Measurements from ENCODE around the gene PDK4.

DNA sequence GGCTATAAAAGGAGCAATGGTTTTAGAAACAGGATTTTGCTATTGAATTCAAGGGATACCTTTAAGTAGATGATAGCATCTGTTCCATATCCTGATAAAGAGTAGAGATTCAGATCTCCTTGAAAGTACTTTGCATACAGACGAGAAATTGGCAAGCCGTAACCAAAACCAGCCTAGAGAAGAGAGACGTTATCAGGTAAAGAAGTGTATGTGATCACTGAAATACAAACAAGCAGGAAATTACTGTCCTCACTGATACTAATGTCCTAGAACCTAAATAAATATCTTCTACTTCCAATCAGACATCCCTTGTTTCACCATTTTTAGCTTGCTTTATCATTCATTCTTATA is 9.4 kb downstream of the PDK4 start:
- TF ChIP-seq, protein P1, sequence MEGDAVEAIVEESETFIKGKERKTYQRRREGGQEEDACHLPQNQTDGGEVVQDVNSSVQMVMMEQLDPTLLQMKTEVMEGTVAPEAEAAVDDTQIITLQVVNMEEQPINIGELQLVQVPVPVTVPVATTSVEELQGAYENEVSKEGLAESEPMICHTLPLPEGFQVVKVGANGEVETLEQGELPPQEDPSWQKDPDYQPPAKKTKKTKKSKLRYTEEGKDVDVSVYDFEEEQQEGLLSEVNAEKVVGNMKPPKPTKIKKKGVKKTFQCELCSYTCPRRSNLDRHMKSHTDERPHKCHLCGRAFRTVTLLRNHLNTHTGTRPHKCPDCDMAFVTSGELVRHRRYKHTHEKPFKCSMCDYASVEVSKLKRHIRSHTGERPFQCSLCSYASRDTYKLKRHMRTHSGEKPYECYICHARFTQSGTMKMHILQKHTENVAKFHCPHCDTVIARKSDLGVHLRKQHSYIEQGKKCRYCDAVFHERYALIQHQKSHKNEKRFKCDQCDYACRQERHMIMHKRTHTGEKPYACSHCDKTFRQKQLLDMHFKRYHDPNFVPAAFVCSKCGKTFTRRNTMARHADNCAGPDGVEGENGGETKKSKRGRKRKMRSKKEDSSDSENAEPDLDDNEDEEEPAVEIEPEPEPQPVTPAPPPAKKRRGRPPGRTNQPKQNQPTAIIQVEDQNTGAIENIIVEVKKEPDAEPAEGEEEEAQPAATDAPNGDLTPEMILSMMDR (IDR thresholded peaks at IDR 0.05) = no peak
- TF ChIP-seq POLR2A (IDR thresholded peaks at IDR 0.05) = no peak

All from sigmoid colon (tissue), 3 donors.